Measurements from ENCODE around the gene PCDHGA1.
"Not testable (repeated sequence)": the region's sequence is repeated elsewhere in the genome, so short reads cannot be mapped to it uniquely, and the experiment has no call there.

Gene PCDHGA1

DNA sequence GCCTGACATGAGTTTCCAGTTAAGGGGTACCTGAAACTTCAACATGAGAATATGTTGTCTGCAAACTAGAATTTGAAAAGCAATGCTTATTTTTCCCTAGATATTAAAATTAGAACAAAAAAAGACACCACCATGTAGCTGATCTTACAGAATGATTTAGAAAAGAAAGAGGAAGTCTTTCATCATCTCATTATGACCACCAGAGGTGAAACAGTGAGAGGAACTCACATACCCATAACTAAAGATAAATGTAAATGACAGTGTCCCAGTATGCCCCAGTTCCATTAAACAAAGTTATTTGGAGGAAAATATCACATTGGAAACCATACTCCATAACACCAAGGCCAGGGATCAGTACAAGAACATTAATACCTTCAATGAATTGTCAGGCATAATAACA lies 16.6 kb upstream of the PCDHGA1 start:
- no peak overlapping the region for H3K23ac ChIP-seq (ENCODE audit: low read depth, low read length, poor library complexity)
- peaks cover 15 to 66% of the 10 kb centered on the region in 2 donors for H3K9me3 ChIP-seq (replicated peaks in 1 of 2; ENCODE audit: control insufficient read depth in 2 of 2, insufficient read depth in 1 of 2, low read depth in 1 of 2, low read length in 2 of 2)
- H3K9ac ChIP-seq (ENCODE audit: low read depth, low read length, poor library complexity), result no peak overlapping the region
- H3K14ac ChIP-seq (ENCODE audit: low read length), result no peak overlapping the region
- no peak overlapping the region for H2BK120ac ChIP-seq (ENCODE audit: low read depth, low read length)
- no peak overlapping the region for H3K4me2 ChIP-seq (ENCODE audit: insufficient read depth, low read length, poor library complexity, severe bottlenecking)
- no peak for DNase-seq (ENCODE audit: low spot score)
- no peak overlapping the region for H3K4ac ChIP-seq (ENCODE audit: low read length)
- H3K27ac ChIP-seq (replicated peaks; ENCODE audit: low read length), result no peak overlapping the region
- H2BK5ac ChIP-seq (ENCODE audit: low read length), result no peak overlapping the region
- no peak overlapping the region for H3K18ac ChIP-seq (ENCODE audit: low read length)
- no peak overlapping the region for H2BK12ac ChIP-seq (ENCODE audit: low read length)
- no peak overlapping the region for H2AFZ ChIP-seq (ENCODE audit: low read length)
- H3K4me3 ChIP-seq (ENCODE audit: low read length in 2 of 2), result no peak overlapping the region
- H3K27me3 ChIP-seq (ENCODE audit: control insufficient read depth in 3 of 3, insufficient read depth in 3 of 3, low read depth in 1 of 3, low read length in 3 of 3), result no peaks in the 10 kb centered on the region
- no peak overlapping the region for H4K8ac ChIP-seq (ENCODE audit: low read depth, low read length)
- H3K36me3 ChIP-seq (replicated peaks in 1 of 2; ENCODE audit: control insufficient read depth in 2 of 2, insufficient read depth in 2 of 2, low read length in 2 of 2), result peaks cover 7 to 48% of the 10 kb centered on the region in 2 donors
- H4K91ac ChIP-seq (ENCODE audit: low read depth, low read length, poor library complexity), result no peak overlapping the region
- no peaks in the 10 kb centered on the region for H3K79me1 ChIP-seq (ENCODE audit: low read depth, low read length)
- H2BK15ac ChIP-seq (ENCODE audit: low read length), result no peak overlapping the region
- H2AK5ac ChIP-seq (ENCODE audit: low read depth, low read length), result no peak overlapping the region
- no peaks in the 10 kb centered on the region for H3K4me1 ChIP-seq (ENCODE audit: control insufficient read depth in 2 of 2, insufficient read depth in 1 of 2, low read depth in 1 of 2, low read length in 2 of 2)

DNA sequence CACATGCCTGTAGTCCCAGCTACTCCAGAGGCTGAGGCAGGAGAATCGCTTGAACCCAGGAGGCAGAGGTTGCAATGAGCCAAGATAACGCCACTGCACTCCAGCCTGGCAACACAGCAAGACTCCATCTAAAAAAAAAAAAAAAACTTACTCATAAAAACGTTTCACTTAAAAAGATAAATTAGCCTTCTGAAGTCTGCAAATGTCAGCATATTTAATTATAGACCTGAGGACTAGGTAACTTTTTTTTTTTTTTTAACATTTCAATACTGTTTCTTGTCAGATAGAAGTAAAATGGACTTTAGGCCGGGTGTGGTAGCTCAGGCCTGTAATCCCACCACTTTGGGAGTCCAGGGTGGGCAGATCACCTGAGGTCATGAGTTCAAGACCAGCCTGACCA lies 13.4 kb upstream of the PCDHGA1 start:
- not testable (repeated sequence) for H3K27ac ChIP-seq (replicated peaks; ENCODE audit: low read length); H2BK12ac ChIP-seq (ENCODE audit: low read length); H3K4ac ChIP-seq (ENCODE audit: low read length); H2AK5ac ChIP-seq (ENCODE audit: low read depth, low read length); H2AFZ ChIP-seq (ENCODE audit: low read length); DNase-seq (ENCODE audit: low spot score); H2BK120ac ChIP-seq (ENCODE audit: low read depth, low read length); H3K9ac ChIP-seq (ENCODE audit: low read depth, low read length, poor library complexity); H3K18ac ChIP-seq (ENCODE audit: low read length); H2BK15ac ChIP-seq (ENCODE audit: low read length); H3K4me2 ChIP-seq (ENCODE audit: insufficient read depth, low read length, poor library complexity, severe bottlenecking); H4K91ac ChIP-seq (ENCODE audit: low read depth, low read length, poor library complexity); H3K4me1 ChIP-seq (ENCODE audit: control insufficient read depth in 2 of 2, insufficient read depth in 1 of 2, low read depth in 1 of 2, low read length in 2 of 2); H3K23ac ChIP-seq (ENCODE audit: low read depth, low read length, poor library complexity); H3K79me1 ChIP-seq (ENCODE audit: low read depth, low read length); H2BK5ac ChIP-seq (ENCODE audit: low read length); H3K14ac ChIP-seq (ENCODE audit: low read length); H4K8ac ChIP-seq (ENCODE audit: low read depth, low read length); H3K4me3 ChIP-seq (ENCODE audit: low read length in 2 of 2); H3K27me3 ChIP-seq (ENCODE audit: control insufficient read depth in 3 of 3, insufficient read depth in 3 of 3, low read depth in 1 of 3, low read length in 3 of 3)
- H3K36me3 ChIP-seq (replicated peaks in 1 of 2; ENCODE audit: control insufficient read depth in 2 of 2, insufficient read depth in 2 of 2, low read length in 2 of 2), result peaks cover 16 to 60% of the 10 kb centered on the region in 2 donors
- peaks cover 22 to 78% of the 10 kb centered on the region in 2 donors for H3K9me3 ChIP-seq (replicated peaks in 1 of 2; ENCODE audit: control insufficient read depth in 2 of 2, insufficient read depth in 1 of 2, low read depth in 1 of 2, low read length in 2 of 2)
- no CpG with 5 or more reads among the region's 4 CpGs for WGBS, 2 donors (ENCODE audit: extremely low coverage in 2 of 2, insufficient read length in 2 of 2, insufficient replicate concordance in 1 of 2)

DNA sequence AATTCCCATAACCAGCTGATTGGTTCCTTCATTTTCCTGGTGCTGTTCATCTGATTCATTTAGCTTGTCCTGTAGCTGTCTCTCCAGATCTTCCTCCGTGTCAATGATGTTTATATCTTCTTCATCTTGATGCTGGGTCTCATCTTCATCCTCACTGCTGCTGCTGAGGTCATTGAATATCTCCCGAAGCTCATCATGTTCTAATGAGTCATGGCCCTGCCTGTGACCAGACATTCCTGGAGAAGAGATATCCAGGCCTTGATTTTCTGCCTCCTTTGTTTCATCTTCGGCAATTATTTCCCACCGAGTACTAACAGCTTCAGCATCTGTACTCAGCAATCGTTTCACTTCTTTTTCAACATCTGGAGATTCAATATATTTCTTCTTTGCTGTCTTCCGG lies 11.1 kb upstream of the PCDHGA1 start:
- no peak overlapping the region for H2BK5ac ChIP-seq (ENCODE audit: low read length)
- H3K9me3 ChIP-seq (replicated peaks in 1 of 2; ENCODE audit: control insufficient read depth in 2 of 2, insufficient read depth in 1 of 2, low read depth in 1 of 2, low read length in 2 of 2), result peaks cover 22 to 61% of the 10 kb centered on the region in 2 donors
- no peak overlapping the region for H4K8ac ChIP-seq (ENCODE audit: low read depth, low read length)
- H2BK120ac ChIP-seq (ENCODE audit: low read depth, low read length), result no peak overlapping the region
- no peak overlapping the region for H3K4me2 ChIP-seq (ENCODE audit: insufficient read depth, low read length, poor library complexity, severe bottlenecking)
- no peaks in the 10 kb centered on the region for H3K79me1 ChIP-seq (ENCODE audit: low read depth, low read length)
- peak overlapping the region in 1 of 2 donors; percentile 64 for H3K4me3 ChIP-seq (ENCODE audit: low read length in 2 of 2)
- no peaks in the 10 kb centered on the region for H3K27me3 ChIP-seq (ENCODE audit: control insufficient read depth in 3 of 3, insufficient read depth in 3 of 3, low read depth in 1 of 3, low read length in 3 of 3)
- H3K4me1 ChIP-seq (ENCODE audit: control insufficient read depth in 2 of 2, insufficient read depth in 1 of 2, low read depth in 1 of 2, low read length in 2 of 2), result peaks cover 0 to 1% of the 10 kb centered on the region in 2 donors
- H3K18ac ChIP-seq (ENCODE audit: low read length), result no peak overlapping the region
- H3K27ac ChIP-seq (replicated peaks; ENCODE audit: low read length), result no peak overlapping the region
- no peak overlapping the region for H3K9ac ChIP-seq (ENCODE audit: low read depth, low read length, poor library complexity)
- DNase-seq (ENCODE audit: low spot score), result no peak
- no peak overlapping the region for H3K23ac ChIP-seq (ENCODE audit: low read depth, low read length, poor library complexity)
- no peak overlapping the region for H2BK12ac ChIP-seq (ENCODE audit: low read length)
- no peak overlapping the region for H4K91ac ChIP-seq (ENCODE audit: low read depth, low read length, poor library complexity)
- no peak overlapping the region for H3K14ac ChIP-seq (ENCODE audit: low read length)
- H2AK5ac ChIP-seq (ENCODE audit: low read depth, low read length), result no peak overlapping the region
- H2BK15ac ChIP-seq (ENCODE audit: low read length), result no peak overlapping the region
- H3K36me3 ChIP-seq (replicated peaks in 1 of 2; ENCODE audit: control insufficient read depth in 2 of 2, insufficient read depth in 2 of 2, low read length in 2 of 2), result peaks cover 16 to 52% of the 10 kb centered on the region in 2 donors
- no CpG with 5 or more reads among the region's 6 CpGs for WGBS, 2 donors (ENCODE audit: extremely low coverage in 2 of 2, insufficient read length in 2 of 2, insufficient replicate concordance in 1 of 2)
- no peak overlapping the region for H2AFZ ChIP-seq (ENCODE audit: low read length)
- no peak overlapping the region for H3K4ac ChIP-seq (ENCODE audit: low read length)

DNA sequence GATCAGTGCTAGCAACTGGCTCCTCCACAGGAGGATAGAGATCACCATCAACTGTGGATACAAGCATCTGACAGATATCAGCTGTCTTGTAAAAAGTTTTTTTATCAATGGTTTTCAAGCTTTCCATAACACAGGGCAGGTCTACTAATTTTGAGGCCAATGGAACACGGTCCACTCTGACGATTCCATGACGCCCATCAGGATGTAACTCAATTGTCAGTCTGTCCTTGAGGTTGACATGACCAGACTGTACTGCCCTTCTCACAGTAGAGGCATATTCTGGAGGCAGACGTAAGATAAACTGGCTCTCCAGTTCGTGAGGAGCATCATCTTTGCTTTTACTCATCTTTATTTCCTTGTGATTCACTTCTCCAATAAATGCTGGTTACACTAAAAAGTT lies 10.6 kb upstream of the PCDHGA1 start:
- Histone ChIP-seq H3K4ac (ENCODE audit: low read length) (no peak overlapping the region), H3K18ac (ENCODE audit: low read length) (no peak overlapping the region), H3K36me3 (replicated peaks in 1 of 2; ENCODE audit: control insufficient read depth in 2 of 2, insufficient read depth in 2 of 2, low read length in 2 of 2) (peaks cover 16 to 47% of the 10 kb centered on the region in 2 donors), H2BK5ac (ENCODE audit: low read length) (no peak overlapping the region), H3K27ac (replicated peaks; ENCODE audit: low read length) (no peak overlapping the region), H4K91ac (ENCODE audit: low read depth, low read length, poor library complexity) (no peak overlapping the region), H3K9ac (ENCODE audit: low read depth, low read length, poor library complexity) (no peak overlapping the region), H2AFZ (ENCODE audit: low read length) (no peak overlapping the region), H3K14ac (ENCODE audit: low read length) (no peak overlapping the region), H2BK12ac (ENCODE audit: low read length) (no peak overlapping the region), H3K9me3 (replicated peaks in 1 of 2; ENCODE audit: control insufficient read depth in 2 of 2, insufficient read depth in 1 of 2, low read depth in 1 of 2, low read length in 2 of 2) (peaks cover 22 to 57% of the 10 kb centered on the region in 2 donors), H2AK5ac (ENCODE audit: low read depth, low read length) (no peak overlapping the region), H2BK120ac (ENCODE audit: low read depth, low read length) (no peak overlapping the region), H3K27me3 (ENCODE audit: control insufficient read depth in 3 of 3, insufficient read depth in 3 of 3, low read depth in 1 of 3, low read length in 3 of 3) (no peaks in the 10 kb centered on the region), H4K8ac (ENCODE audit: low read depth, low read length) (no peak overlapping the region), H3K4me1 (ENCODE audit: control insufficient read depth in 2 of 2, insufficient read depth in 1 of 2, low read depth in 1 of 2, low read length in 2 of 2) (peaks cover 0 to 1% of the 10 kb centered on the region in 2 donors), H3K4me2 (ENCODE audit: insufficient read depth, low read length, poor library complexity, severe bottlenecking) (peak overlapping the region; percentile 29), H3K79me1 (ENCODE audit: low read depth, low read length) (no peaks in the 10 kb centered on the region), H3K23ac (ENCODE audit: low read depth, low read length, poor library complexity) (no peak overlapping the region), H2BK15ac (ENCODE audit: low read length) (no peak overlapping the region), H3K4me3 (ENCODE audit: low read length in 2 of 2) (peak overlapping the region; percentile 41 to 64)
- DNase-seq (ENCODE audit: low spot score), result no peak
- no CpG with 5 or more reads among the region's 5 CpGs for whole genome bisulfite sequencing, 2 donors (ENCODE audit: extremely low coverage in 2 of 2, insufficient read length in 2 of 2, insufficient replicate concordance in 1 of 2)

Measured in neuronal stem cell (in vitro differentiated cells).